ENCODE data around the gene LARGE1.
"Not testable (repeated sequence)": the region's sequence is repeated elsewhere in the genome, so short reads cannot be mapped to it uniquely, and the experiment has no call there.

The LARGE1 gene

GRCh38 chr22:33381531-33382406 is 538.5 kb downstream of the LARGE1 start:
- no peaks in the 10 kb centered on the region for H3K79me2 ChIP-seq (ENCODE audit: control insufficient read depth, insufficient read depth, low read length)
- H3K56ac ChIP-seq (ENCODE audit: low read length) = no peak overlapping the region
- no peak overlapping the region for H3K23ac ChIP-seq (ENCODE audit: low read length)
- H2BK120ac ChIP-seq (ENCODE audit: low read depth, low read length) = no peak overlapping the region
- H3K9ac ChIP-seq (ENCODE audit: low read length) = no peak overlapping the region
- H2BK15ac ChIP-seq (replicated peaks; ENCODE audit: low read depth) = no peak overlapping the region
- no peak overlapping the region for H3K4me3 ChIP-seq (ENCODE audit: low read length)
- no peak overlapping the region for H4K8ac ChIP-seq (ENCODE audit: low read depth, low read length)
- no CpG with 5 or more reads among the region's 10 CpGs for WGBS (ENCODE audit: extremely low coverage, insufficient coverage, low lambda C conversion rate)
- H3K27ac ChIP-seq (ENCODE audit: low read depth, low read length) = no peak overlapping the region
- H3K4ac ChIP-seq (ENCODE audit: low read depth, low read length) = no peak overlapping the region
- H3K79me1 ChIP-seq (ENCODE audit: low read length) = no peaks in the 10 kb centered on the region
- no peak overlapping the region for H3K4me2 ChIP-seq (ENCODE audit: low read length)
- no peaks in the 10 kb centered on the region for H3K4me1 ChIP-seq (ENCODE audit: control insufficient read depth, low read depth, low read length)
- H3K36me3 ChIP-seq (ENCODE audit: control insufficient read depth, insufficient read depth, low read length) = no peaks in the 10 kb centered on the region
- H4K5ac ChIP-seq (ENCODE audit: low read length) = no peak overlapping the region
- no peak overlapping the region for H3K18ac ChIP-seq (ENCODE audit: low read length)
- H2BK5ac ChIP-seq (ENCODE audit: low read length) = no peak overlapping the region
- no peak overlapping the region for H2AK5ac ChIP-seq (ENCODE audit: low read length)
- no peak for DNase-seq
- no peaks in the 10 kb centered on the region for H3K27me3 ChIP-seq (ENCODE audit: insufficient read depth, low read length, poor library complexity)

GRCh38 chr22:33380789-33381530 is 539.3 kb downstream of the LARGE1 start:
- Histone ChIP-seq H2BK120ac (ENCODE audit: low read depth, low read length) (no peak overlapping the region), H2BK5ac (ENCODE audit: low read length) (no peak overlapping the region), H3K4me3 (ENCODE audit: low read length) (no peak overlapping the region), H3K27me3 (ENCODE audit: insufficient read depth, low read length, poor library complexity) (no peaks in the 10 kb centered on the region), H3K4ac (ENCODE audit: low read depth, low read length) (no peak overlapping the region), H3K79me1 (ENCODE audit: low read length) (no peaks in the 10 kb centered on the region), H3K18ac (ENCODE audit: low read length) (no peak overlapping the region), H3K9ac (ENCODE audit: low read length) (no peak overlapping the region), H3K4me2 (ENCODE audit: low read length) (no peak overlapping the region), H2AK5ac (ENCODE audit: low read length) (no peak overlapping the region), H3K4me1 (ENCODE audit: control insufficient read depth, low read depth, low read length) (no peaks in the 10 kb centered on the region), H3K23ac (ENCODE audit: low read length) (no peak overlapping the region), H3K36me3 (ENCODE audit: control insufficient read depth, insufficient read depth, low read length) (no peaks in the 10 kb centered on the region), H2BK15ac (replicated peaks; ENCODE audit: low read depth) (no peak overlapping the region), H4K5ac (ENCODE audit: low read length) (no peak overlapping the region), H3K56ac (ENCODE audit: low read length) (no peak overlapping the region), H3K27ac (ENCODE audit: low read depth, low read length) (no peak overlapping the region), H4K8ac (ENCODE audit: low read depth, low read length) (no peak overlapping the region), H3K79me2 (ENCODE audit: control insufficient read depth, insufficient read depth, low read length) (no peaks in the 10 kb centered on the region)
- DNase-seq = peak; percentile 18
- WGBS (ENCODE audit: extremely low coverage, insufficient coverage, low lambda C conversion rate) = no CpG with 5 or more reads among the region's 4 CpGs

GRCh38 chr22:33379836-33380235 is 540.4 kb downstream of the LARGE1 start:
- Histone ChIP-seq H3K27ac (ENCODE audit: low read depth, low read length) (no peak overlapping the region), H4K8ac (ENCODE audit: low read depth, low read length) (no peak overlapping the region), H3K36me3 (ENCODE audit: control insufficient read depth, insufficient read depth, low read length) (no peaks in the 10 kb centered on the region), H3K56ac (ENCODE audit: low read length) (no peak overlapping the region), H3K4me3 (ENCODE audit: low read length) (no peak overlapping the region), H2BK15ac (replicated peaks; ENCODE audit: low read depth) (no peak overlapping the region), H3K27me3 (ENCODE audit: insufficient read depth, low read length, poor library complexity) (no peaks in the 10 kb centered on the region), H2AK5ac (ENCODE audit: low read length) (no peak overlapping the region), H3K9ac (ENCODE audit: low read length) (no peak overlapping the region), H3K23ac (ENCODE audit: low read length) (no peak overlapping the region), H3K18ac (ENCODE audit: low read length) (no peak overlapping the region), H3K4me1 (ENCODE audit: control insufficient read depth, low read depth, low read length) (no peaks in the 10 kb centered on the region), H2BK5ac (ENCODE audit: low read length) (no peak overlapping the region), H3K79me2 (ENCODE audit: control insufficient read depth, insufficient read depth, low read length) (no peaks in the 10 kb centered on the region), H4K5ac (ENCODE audit: low read length) (no peak overlapping the region), H3K79me1 (ENCODE audit: low read length) (no peaks in the 10 kb centered on the region), H2BK120ac (ENCODE audit: low read depth, low read length) (no peak overlapping the region), H3K4ac (ENCODE audit: low read depth, low read length) (no peak overlapping the region), H3K4me2 (ENCODE audit: low read length) (no peak overlapping the region)
- DNase-seq = no peak
- WGBS (ENCODE audit: extremely low coverage, insufficient coverage, low lambda C conversion rate) = 100% methylated on average over 1 of the region's 2 CpGs

GRCh38 chr22:33372875-33373274 is 547.4 kb downstream of the LARGE1 start:
- H3K4ac ChIP-seq (ENCODE audit: low read depth, low read length) = no peak overlapping the region
- H3K79me1 ChIP-seq (ENCODE audit: low read length) = no peaks in the 10 kb centered on the region

GRCh38 chr22:33363256-33363655 is 557.0 kb downstream of the LARGE1 start:
- H3K79me2 ChIP-seq (ENCODE audit: control insufficient read depth, insufficient read depth, low read length); DNase-seq; H2BK15ac ChIP-seq (replicated peaks; ENCODE audit: low read depth); H3K23ac ChIP-seq (ENCODE audit: low read length); H3K4me2 ChIP-seq (ENCODE audit: low read length); H2BK120ac ChIP-seq (ENCODE audit: low read depth, low read length); H3K27ac ChIP-seq (ENCODE audit: low read depth, low read length); H3K36me3 ChIP-seq (ENCODE audit: control insufficient read depth, insufficient read depth, low read length); H3K4me3 ChIP-seq (ENCODE audit: low read length); H3K27me3 ChIP-seq (ENCODE audit: insufficient read depth, low read length, poor library complexity); H2AK5ac ChIP-seq (ENCODE audit: low read length); H3K4me1 ChIP-seq (ENCODE audit: control insufficient read depth, low read depth, low read length); H3K18ac ChIP-seq (ENCODE audit: low read length); H3K4ac ChIP-seq (ENCODE audit: low read depth, low read length); H3K9ac ChIP-seq (ENCODE audit: low read length); H3K79me1 ChIP-seq (ENCODE audit: low read length); H3K56ac ChIP-seq (ENCODE audit: low read length); H4K8ac ChIP-seq (ENCODE audit: low read depth, low read length); H4K5ac ChIP-seq (ENCODE audit: low read length); H2BK5ac ChIP-seq (ENCODE audit: low read length): not testable (repeated sequence)
- no CpG with 5 or more reads among the region's 5 CpGs for WGBS (ENCODE audit: extremely low coverage, insufficient coverage, low lambda C conversion rate)

More at GRCh38 chr22:33372875-33373274, 547.4 kb downstream of the LARGE1 start:
- Histone ChIP-seq H3K18ac (ENCODE audit: low read length) (no peak overlapping the region), H3K27me3 (ENCODE audit: insufficient read depth, low read length, poor library complexity) (no peaks in the 10 kb centered on the region), H3K27ac (ENCODE audit: low read depth, low read length) (no peak overlapping the region), H3K9ac (ENCODE audit: low read length) (no peak overlapping the region), H4K8ac (ENCODE audit: low read depth, low read length) (no peak overlapping the region), H3K56ac (ENCODE audit: low read length) (no peak overlapping the region), H2BK15ac (replicated peaks; ENCODE audit: low read depth) (no peak overlapping the region), H3K4me1 (ENCODE audit: control insufficient read depth, low read depth, low read length) (no peaks in the 10 kb centered on the region), H3K23ac (ENCODE audit: low read length) (no peak overlapping the region), H4K5ac (ENCODE audit: low read length) (no peak overlapping the region), H3K4me2 (ENCODE audit: low read length) (no peak overlapping the region), H2BK5ac (ENCODE audit: low read length) (no peak overlapping the region), H3K36me3 (ENCODE audit: control insufficient read depth, insufficient read depth, low read length) (no peaks in the 10 kb centered on the region), H3K79me2 (ENCODE audit: control insufficient read depth, insufficient read depth, low read length) (no peaks in the 10 kb centered on the region), H2BK120ac (ENCODE audit: low read depth, low read length) (no peak overlapping the region), H3K4me3 (ENCODE audit: low read length) (no peak overlapping the region), H2AK5ac (ENCODE audit: low read length) (no peak overlapping the region)
- DNase-seq = no peak
- 100% methylated on average over 1 of the region's 1 CpG for WGBS (ENCODE audit: extremely low coverage, insufficient coverage, low lambda C conversion rate)
